Neutrophil (primary cell): ENCODE measurements around the gene SEMA3C.

Source experiments
- H3K27ac ChIP-seq: fragments of 200-600 bp; sonication (generic); 2 replicates; pipeline ENCODE4 v1.5.1; 2016; ENCODE audit warnings: mild to moderate bottlenecking, moderate library complexity
- H3K27me3 ChIP-seq: fragments of 200-600 bp; sonication (generic); 2 replicates; pipeline ENCODE4 v1.6.0; 2016; ENCODE audit warnings: mild to moderate bottlenecking
- H3K36me3 ChIP-seq: fragments of 200-600 bp; sonication (generic); 2 replicates; pipeline ENCODE4 v1.5.1; 2017
- H3K4me1 ChIP-seq, 2 experiments: fragments of 200-600 bp in 1 of 2; sonication (generic) in 1 of 2; 1 replicate in 1 of 2; 2 replicates in 1 of 2; pipeline versions ENCODE4 v1.5.1 to v1.6.1; 2013 to 2016; ENCODE audit warnings: low read depth in 1 of 2, low read length in 1 of 2, mild to moderate bottlenecking in 1 of 2, moderate library complexity in 1 of 2; ENCODE audit not compliant: control insufficient read depth in 1 of 2, insufficient read depth in 1 of 2
- H3K4me3 ChIP-seq, 2 experiments: fragments of 200-600 bp in 1 of 2; sonication (generic) in 1 of 2; 1 replicate in 1 of 2; 2 replicates in 1 of 2; pipeline ENCODE4 v1.5.1; 2013 to 2016; ENCODE audit warnings: low read depth in 1 of 2, low read length in 1 of 2, mild to moderate bottlenecking in 1 of 2, moderate library complexity in 1 of 2
- H3K9me3 ChIP-seq: fragments of 200-600 bp; sonication (generic); 2 replicates; pipeline ENCODE4 v1.5.1; 2016
- CTCF ChIP-seq: fragments of 200-600 bp; sonication (generic); IDR thresholded peaks from 2 replicates; pipeline ENCODE4 v1.5.1; 2016; ENCODE audit warnings: antibody characterized with exemption

SEMA3C gene

GRCh38 chr7:80734011-80734410 lies 184.8 kb downstream of the SEMA3C start:
- H3K4me1 ChIP-seq = no peaks in the 10 kb centered on the region
- H3K27ac ChIP-seq = no peak overlapping the region
- no peaks in the 10 kb centered on the region for H3K27me3 ChIP-seq
- H3K4me3 ChIP-seq = no peak overlapping the region
- no peaks in the 10 kb centered on the region for H3K36me3 ChIP-seq
- TF ChIP-seq CTCF = no peak
- no peaks in the 10 kb centered on the region for H3K9me3 ChIP-seq

GRCh38 chr7:80733333-80733915 lies 185.4 kb downstream of the SEMA3C start:
- TF ChIP-seq CTCF = no peak
- H3K4me3 ChIP-seq = no peak overlapping the region
- no peaks in the 10 kb centered on the region for H3K4me1 ChIP-seq
- H3K36me3 ChIP-seq = no peaks in the 10 kb centered on the region
- H3K27me3 ChIP-seq = no peaks in the 10 kb centered on the region
- H3K27ac ChIP-seq = no peak overlapping the region
- H3K9me3 ChIP-seq = no peaks in the 10 kb centered on the region

GRCh38 chr7:80732630-80733029 lies 186.2 kb downstream of the SEMA3C start:
- no peak for TF ChIP-seq CTCF
- H3K4me3 ChIP-seq = no peak overlapping the region
- no peaks in the 10 kb centered on the region for H3K27me3 ChIP-seq
- no peaks in the 10 kb centered on the region for H3K9me3 ChIP-seq
- H3K27ac ChIP-seq = no peak overlapping the region
- H3K4me1 ChIP-seq = no peaks in the 10 kb centered on the region
- H3K36me3 ChIP-seq = no peaks in the 10 kb centered on the region

GRCh38 chr7:80731281-80731680 lies 187.6 kb downstream of the SEMA3C start:
- TF ChIP-seq CTCF = no peak
- no peaks in the 10 kb centered on the region for H3K36me3 ChIP-seq
- H3K9me3 ChIP-seq = no peaks in the 10 kb centered on the region
- H3K27ac ChIP-seq = no peak overlapping the region
- H3K4me1 ChIP-seq = no peaks in the 10 kb centered on the region
- H3K4me3 ChIP-seq = no peak overlapping the region
- no peaks in the 10 kb centered on the region for H3K27me3 ChIP-seq

- Histone ChIP-seq H3K4me1 (no peaks in the 10 kb centered on the region), H3K36me3 (no peaks in the 10 kb centered on the region), H3K27me3 (no peaks in the 10 kb centered on the region), H3K27ac (no peak overlapping the region), H3K4me3 (no peak overlapping the region), H3K9me3 (no peaks in the 10 kb centered on the region)
- TF ChIP-seq CTCF = no peak
Measured at GRCh38 chr7:80729591-80730320, 189.1 kb downstream of the SEMA3C start.
